Osteoblast (primary cell): Measurements from ENCODE around the gene EXOC4. TPM values are rescaled to one million over a fixed set of nuclear protein-coding genes. Genes with fewer than 3 reads are reported as not detected.

ENCODE experiments used
- DNase-seq: peaks from one replicate; pipeline ENCODE4 v3.0.0; 2011; ENCODE audit warnings: low spot score, mixed read lengths; ENCODE audit not compliant: insufficient read length; ENCODE audit errors: missing footprints
- H2AFZ ChIP-seq: 2 replicates; pipeline ENCODE4 v1.6.0; 2011; ENCODE audit warnings: mild to moderate bottlenecking, low read length
- H3K27ac ChIP-seq: 2 replicates; pipeline ENCODE4 v1.5.1; 2011; ENCODE audit warnings: mild to moderate bottlenecking, low read depth, low read length, moderate library complexity
- H3K27me3 ChIP-seq: 2 replicates; pipeline ENCODE4 v1.6.0; 2012; ENCODE audit warnings: mild to moderate bottlenecking, control low read depth, inconsistent platforms, low read length, moderate library complexity; ENCODE audit not compliant: insufficient read depth
- H3K36me3 ChIP-seq: 2 replicates; pipeline ENCODE4 v1.5.1; 2011; ENCODE audit warnings: mild to moderate bottlenecking, low read length, control low read depth, moderate library complexity; ENCODE audit not compliant: insufficient read depth
- H3K4me1 ChIP-seq: 2 replicates; pipeline ENCODE4 v1.5.1; 2011; ENCODE audit warnings: mild to moderate bottlenecking, low read length, control low read depth, moderate library complexity; ENCODE audit not compliant: insufficient read depth
- H3K4me2 ChIP-seq: 2 replicates; pipeline ENCODE4 v1.6.0; 2011; ENCODE audit warnings: mild to moderate bottlenecking, low read length; ENCODE audit not compliant: insufficient read depth
- H3K4me3 ChIP-seq: fragments of 200-600 bp; sonication (generic); 3 replicates; pipeline ENCODE4 v1.5.1; 2012; ENCODE audit warnings: mild to moderate bottlenecking, low read length, inconsistent platforms; ENCODE audit not compliant: insufficient read depth
- H3K79me2 ChIP-seq: 2 replicates; pipeline ENCODE4 v1.6.0; 2012; ENCODE audit warnings: mild to moderate bottlenecking, low read length, control low read depth, inconsistent platforms; ENCODE audit not compliant: insufficient read depth
- H3K9me3 ChIP-seq: 2 replicates; pipeline ENCODE4 v1.5.1; 2011; ENCODE audit warnings: low read depth, low read length, control low read depth
- H4K20me1 ChIP-seq: 2 replicates; pipeline ENCODE4 v1.6.0; 2012; ENCODE audit warnings: mild to moderate bottlenecking, low read length, control low read depth; ENCODE audit not compliant: insufficient read depth
- CTCF ChIP-seq: IDR thresholded peaks from 2 replicates; pipeline ENCODE4 v1.5.1; 2011; ENCODE audit warnings: mild to moderate bottlenecking, low read depth, low read length, moderate library complexity; ENCODE audit errors: extremely low read depth
- total RNA-seq: library from RNA; depleted of rRNA; stranded (reverse); fragments of >200 nt; gene quantifications from 2 replicates; pipeline ENCODE4 v1.2.3, GENCODE V29; 2012

The EXOC4 gene
- total RNA-seq, 1 donor: 134 TPM

GRCh38 chr7:133730360-133730759 lies 477.5 kb downstream of the EXOC4 start:
- H3K9me3 ChIP-seq: no peaks in the 10 kb centered on the region
- H3K36me3 ChIP-seq: no peaks in the 10 kb centered on the region
- no peak overlapping the region for H3K4me2 ChIP-seq
- no peak overlapping the region for H3K27ac ChIP-seq
- no peak for TF ChIP-seq CTCF
- no peaks in the 10 kb centered on the region for H3K4me1 ChIP-seq
- H3K4me3 ChIP-seq: no peak overlapping the region
- no peak overlapping the region for H2AFZ ChIP-seq
- no peaks in the 10 kb centered on the region for H3K27me3 ChIP-seq
- no peaks in the 10 kb centered on the region for H3K79me2 ChIP-seq
- no peaks in the 10 kb centered on the region for H4K20me1 ChIP-seq
- no peak for DNase-seq

GRCh38 chr7:133733401-133733800 lies 480.5 kb downstream of the EXOC4 start:
- no peak for DNase-seq
- no peaks in the 10 kb centered on the region for H3K4me1 ChIP-seq
- no peaks in the 10 kb centered on the region for H3K79me2 ChIP-seq
- no peak overlapping the region for H3K4me3 ChIP-seq
- no peaks in the 10 kb centered on the region for H3K36me3 ChIP-seq
- H3K27ac ChIP-seq: no peak overlapping the region
- H2AFZ ChIP-seq: no peak overlapping the region
- no peak for TF ChIP-seq CTCF
- H4K20me1 ChIP-seq: no peaks in the 10 kb centered on the region
- H3K27me3 ChIP-seq: no peaks in the 10 kb centered on the region
- H3K9me3 ChIP-seq: no peaks in the 10 kb centered on the region
- H3K4me2 ChIP-seq: no peak overlapping the region

- Histone ChIP-seq H3K27ac (no peak overlapping the region), H3K79me2 (no peaks in the 10 kb centered on the region), H3K9me3 (no peaks in the 10 kb centered on the region), H4K20me1 (no peaks in the 10 kb centered on the region), H3K4me3 (no peak overlapping the region), H2AFZ (no peak overlapping the region), H3K4me1 (no peaks in the 10 kb centered on the region), H3K4me2 (no peak overlapping the region), H3K27me3 (no peaks in the 10 kb centered on the region), H3K36me3 (no peaks in the 10 kb centered on the region)
- TF ChIP-seq CTCF: no peak
- DNase-seq: no peak
Observed at GRCh38 chr7:133735222-133735621, 482.3 kb downstream of the EXOC4 start.

GRCh38 chr7:133739817-133740216 lies 486.9 kb downstream of the EXOC4 start:
- H3K9me3 ChIP-seq: no peaks in the 10 kb centered on the region
- TF ChIP-seq CTCF: no peak
- no peaks in the 10 kb centered on the region for H3K79me2 ChIP-seq
- no peak overlapping the region for H3K4me2 ChIP-seq
- no peaks in the 10 kb centered on the region for H3K4me1 ChIP-seq
- H3K36me3 ChIP-seq: no peaks in the 10 kb centered on the region
- H3K27me3 ChIP-seq: no peaks in the 10 kb centered on the region
- no peaks in the 10 kb centered on the region for H4K20me1 ChIP-seq
- DNase-seq: no peak
- H3K27ac ChIP-seq: no peak overlapping the region
- H2AFZ ChIP-seq: no peak overlapping the region
- no peak overlapping the region for H3K4me3 ChIP-seq
